ENCODE results near the gene TMEM120A. TPM values are rescaled to one million over a fixed set of nuclear protein-coding genes. Genes with fewer than 3 reads are reported as not detected.
"Not testable (repeated sequence)": the region's sequence is repeated elsewhere in the genome, so short reads cannot be mapped to it uniquely, and the experiment has no call there.

TMEM120A gene
- polyA plus RNA-seq, 1 of the 3 experiments (the other 2 are of a cell fraction) = 59.8 TPM

GRCh38 chr7:76008156-76008687, 13.8 kb upstream of the TMEM120A start:
- no peak for DNase-seq
- Histone ChIP-seq H3K9ac (no peak overlapping the region), H3K4me3 (ENCODE audit: low read depth in 2 of 2, low read length in 1 of 2) (no peak overlapping the region), H2AFZ (ENCODE audit: low read depth) (no peak overlapping the region), H4K20me1 (ENCODE audit: insufficient read depth) (no peaks in the 10 kb centered on the region), H3K4me1 (ENCODE audit: control insufficient read depth in 1 of 2, insufficient read depth in 2 of 2, low read depth in 1 of 2, low read length in 1 of 2) (no peaks in the 10 kb centered on the region; a peak in 1 of 4 replicates), H3K4me2 (no peak overlapping the region), H3K27me3 (ENCODE audit: insufficient read depth) (no peaks in the 10 kb centered on the region), H3K36me3 (replicated peaks in 1 of 2; ENCODE audit: control insufficient read depth in 1 of 2, insufficient read depth in 2 of 2, low read length in 1 of 2) (peaks cover 8 to 10% of the 10 kb centered on the region in 2 experiments), H3K9me3 (no peaks in the 10 kb centered on the region), H3K79me2 (ENCODE audit: insufficient read depth) (0 out of 2 replicates have a peak, but pooled peaks cover 3% of the 10 kb centered on the region), H3F3A (replicated peaks; ENCODE audit: insufficient read depth) (no peaks in the 10 kb centered on the region), H3K27ac (ENCODE audit: low read depth in 2 of 2, low read length in 1 of 2) (no peak overlapping the region), H3K9me2 (no peaks in the 10 kb centered on the region)
- ChIA-PET POLR2A (no interaction called here), CTCF (interaction anchor here (5.7 kb wide), 1 partner anchor 12 kb away, joined by 36 read pairs; no protein-coding TSS in a partner anchor)
- TF ChIP-seq RFX5 (IDR thresholded peaks at IDR 0.05; ENCODE audit: low read length) (no peak), SMC3 (IDR thresholded peaks at IDR 0.05; ENCODE audit: low read depth, low read length) (no peak)
- 79% methylated on average over 8 of the region's 8 CpGs for WGBS (ENCODE audit: low lambda C conversion rate)

- CTCF ChIA-PET = interaction anchor here (0.7 to 5.5 kb wide), 3 partner anchors 15 to 139 kb away, joined by 3 to 20 read pairs (median 12); partner anchors contain the start of genes MDH2 and STYXL1
- H3K4me1 ChIP-seq (ENCODE audit: control insufficient read depth in 1 of 2, insufficient read depth in 2 of 2, low read depth in 1 of 2, low read length in 1 of 2); H3K9me2 ChIP-seq; H3K4me2 ChIP-seq; H3K79me2 ChIP-seq (ENCODE audit: insufficient read depth); H3F3A ChIP-seq (replicated peaks; ENCODE audit: insufficient read depth); H3K4me3 ChIP-seq (ENCODE audit: low read depth in 2 of 2, low read length in 1 of 2); H3K9ac ChIP-seq; POLR2A ChIA-PET; H4K20me1 ChIP-seq (ENCODE audit: insufficient read depth); DNase-seq; H3K27ac ChIP-seq (ENCODE audit: low read depth in 2 of 2, low read length in 1 of 2); H3K27me3 ChIP-seq (ENCODE audit: insufficient read depth); H3K9me3 ChIP-seq; H2AFZ ChIP-seq (ENCODE audit: low read depth): not testable (repeated sequence)
- WGBS (ENCODE audit: low lambda C conversion rate) = 87% methylated on average over 4 of the region's 4 CpGs
- H3K36me3 ChIP-seq (replicated peaks in 1 of 2; ENCODE audit: control insufficient read depth in 1 of 2, insufficient read depth in 2 of 2, low read length in 1 of 2) = peaks cover 8 to 24% of the 10 kb centered on the region in 2 experiments
These were observed 10.6 kb upstream of the TMEM120A start for GRCh38 chr7:76005004-76005403.

GRCh38 chr7:76003351-76003750, 9.0 kb upstream of the TMEM120A start:
- Histone ChIP-seq H3K4me1 (ENCODE audit: control insufficient read depth in 1 of 2, insufficient read depth in 2 of 2, low read depth in 1 of 2, low read length in 1 of 2) (no peaks in the 10 kb centered on the region; a peak in 1 of 4 replicates), H3K79me2 (ENCODE audit: insufficient read depth) (0 out of 2 replicates have a peak, but pooled peaks cover 2% of the 10 kb centered on the region), H3K4me3 (ENCODE audit: low read depth in 2 of 2, low read length in 1 of 2) (no peak overlapping the region), H3K36me3 (replicated peaks in 1 of 2; ENCODE audit: control insufficient read depth in 1 of 2, insufficient read depth in 2 of 2, low read length in 1 of 2) (peaks cover 11 to 24% of the 10 kb centered on the region in 2 experiments), H3K9ac (no peak overlapping the region), H3K4me2 (no peak overlapping the region), H3K9me2 (no peaks in the 10 kb centered on the region), H2AFZ (ENCODE audit: low read depth) (no peak overlapping the region), H3K27ac (ENCODE audit: low read depth in 2 of 2, low read length in 1 of 2) (no peak overlapping the region), H4K20me1 (ENCODE audit: insufficient read depth) (no peaks in the 10 kb centered on the region), H3K9me3 (no peaks in the 10 kb centered on the region), H3K27me3 (ENCODE audit: insufficient read depth) (no peaks in the 10 kb centered on the region), H3F3A (replicated peaks; ENCODE audit: insufficient read depth) (no peaks in the 10 kb centered on the region)
- no peak for DNase-seq
- ChIA-PET POLR2A (no interaction called here), CTCF (interaction anchor here (1.4 to 5.5 kb wide), 3 partner anchors 17 to 241 kb away, joined by 5 to 20 read pairs (median 10); no protein-coding TSS in a partner anchor)
- WGBS (ENCODE audit: low lambda C conversion rate) = 99% methylated on average over 10 of the region's 10 CpGs
- TF ChIP-seq FOSL2 (IDR thresholded peaks at IDR 0.05; ENCODE audit: borderline replicate concordance, low read depth) = no peak
- no peak for TF ChIP-seq GABPA (IDR thresholded peaks at IDR 0.05; ENCODE audit: low read depth)
- no peak for TF ChIP-seq SIN3A (IDR thresholded peaks at IDR 0.05; ENCODE audit: borderline replicate concordance, low read depth, low read length)
- no peak for TF ChIP-seq GATA2 (CRISPR knock-in tag; IDR thresholded peaks at IDR 0.05)
- no peak for TF ChIP-seq TEAD4 (IDR thresholded peaks at IDR 0.05; ENCODE audit: borderline replicate concordance, insufficient read depth)
- no peak for TF ChIP-seq TAF1 (IDR thresholded peaks at IDR 0.05; ENCODE audit: borderline replicate concordance, low read depth, low read length)
- TF ChIP-seq JUND (IDR thresholded peaks at IDR 0.05) = no peak
- no peak for TF ChIP-seq REST (IDR thresholded peaks at IDR 0.05; ENCODE audit: low read depth, low read length)
- TF ChIP-seq MXI1 (IDR thresholded peaks at IDR 0.05; ENCODE audit: low read depth, low read length) = no peak
- TF ChIP-seq RCOR1 (IDR thresholded peaks at IDR 0.05; ENCODE audit: low read length) = no peak
- TF ChIP-seq SMC3 (IDR thresholded peaks at IDR 0.05; ENCODE audit: low read depth, low read length) = no peak
- TF ChIP-seq ZBTB33 (IDR thresholded peaks at IDR 0.05; ENCODE audit: borderline replicate concordance, low read depth) = no peak
- no peak for TF ChIP-seq FOXJ3 (CRISPR knock-in tag; IDR thresholded peaks at IDR 0.05)
- no peak for TF ChIP-seq IRF3 (IDR thresholded peaks at IDR 0.05; ENCODE audit: low read depth, low read length)

All from SK-N-SH (cell line).